Heart right ventricle (tissue), 16 donors: Measurements from ENCODE around the gene OR52W1. TPM values are rescaled to one million over a fixed set of nuclear protein-coding genes. Genes with fewer than 3 reads are reported as not detected.

Experiments
- ATAC-seq, 8 donors: fragments of 200-7000 bp; cut with Tn5 transposase; one replicate each; pipeline ENCODE4 v1.9.1; 2020; ENCODE audit warnings: mild to moderate bottlenecking in 8 of 8, moderate library complexity in 8 of 8, moderate number of reproducible peaks in 1 of 8
- DNase-seq, 2 donors: peaks; one replicate each; pipeline ENCODE4 v3.0.0-alpha.2; 2020
- H3K27ac ChIP-seq, 10 donors: fragments of 200-600 bp; sonication (generic) in 2 of 10; one replicate each; pipeline versions ENCODE4 v1.5.0 to v1.8.0; 2020 to 2022; ENCODE audit warnings: mild to moderate bottlenecking in 3 of 10
- H3K27me3 ChIP-seq, 7 donors: fragments of 200-600 bp; one replicate each; pipeline ENCODE4 v1.8.0; 2021 to 2022; ENCODE audit warnings: mild to moderate bottlenecking in 2 of 7
- H3K36me3 ChIP-seq, 9 donors: fragments of 200-600 bp; sonication (generic) in 1 of 9; one replicate each; pipeline versions ENCODE4 v1.5.0 to v1.8.0; 2020 to 2022; ENCODE audit warnings: mild to moderate bottlenecking in 2 of 9
- H3K4me1 ChIP-seq, 9 donors: fragments of 200-600 bp; sonication (generic) in 1 of 9; one replicate each; pipeline versions ENCODE4 v1.5.0 to v1.8.0; 2020 to 2022; ENCODE audit warnings: mild to moderate bottlenecking in 4 of 9
- H3K4me3 ChIP-seq, 10 donors: fragments of 200-600 bp; sonication (generic) in 2 of 10; one replicate each; pipeline versions ENCODE4 v1.5.0 to v1.8.0; 2020 to 2022; ENCODE audit warnings: mild to moderate bottlenecking in 7 of 10, moderate library complexity in 2 of 10
- H3K9me3 ChIP-seq, 11 donors: fragments of 200-600 bp in 10 of 11; sonication (generic) in 2 of 11; one replicate each; pipeline versions ENCODE4 v1.5.0 to v1.8.0; 2013 to 2022; ENCODE audit warnings: mild to moderate bottlenecking in 2 of 11, control low read depth in 1 of 11, moderate library complexity in 1 of 11
- WGBS, 2 donors: extraction: QIAGEN DNeasy Blood & Tissue Kit; methylation state at CpG; one replicate each; pipeline ENCODE4 v1.1.7; 2013; ENCODE audit warnings: inconsistent platforms in 1 of 2; 5-methylcytosine and 5-hydroxymethylcytosine counted together
- intact Hi-C, 10 donors: fragments of 100-400 bp; cut with DNase I; formaldehyde crosslinking; loops; one replicate each; pipeline versions ENCODE4 v1.11.1 to v1.14.2; 2022
- polyA plus RNA-seq, 2 donors: library from polyadenylated mRNA; stranded (reverse); fragments of 200-250 nt; gene quantifications; one replicate each; pipeline ENCODE4 v1.2.3, GENCODE V29; 2013
- total RNA-seq, 10 donors: library from RNA; stranded (reverse); fragmentation: NEBNext Ultra II Directional in 3 of 10; extraction: Animal tissue kit (Norgen Biotek cat#: 25700) in 3 of 10; gene quantifications; one replicate each; pipeline versions ENCODE4 v1.2.1 to v1.2.4, GENCODE V29; 2021 to 2023
- TF ChIP-seq, protein P1 (sequence below), 9 donors: fragments of 200-600 bp; sonication (generic) in 2 of 9; IDR thresholded peaks; one replicate each; pipeline versions ENCODE4 v1.5.0 to v1.8.0; 2021 to 2022; ENCODE audit warnings: antibody characterized with exemption in 9 of 9, mild to moderate bottlenecking in 5 of 9, moderate library complexity in 1 of 9
- donor health status: Arrhythmogenic right ventricular cardiomyopathy.
- donor health status: ischemic (EF 13 %, LVEDD 7.1; RV severe dilation, severe dysfunction).
- donor health status: healthy with polysubstance abuse.
- donor health status: DM: no; HTN: yes; CAD: no.
- donor health status: DM: no; HTN: no; CAD: no.
- donor health status: ischemic (EF 25% LVEDD 6.9; RV normal size, moderate dysfunction).
- donor health status: ischemic (EF 25% LVEDD 5.7; RV mildly dilated, moderate dysfunction).
- donor health status: healthy.
- donor health status: DM: yes; HTN: yes; CAD: no.
- donor health status: Ischemic cardiomyopathy.
- donor health status: ischemic (EF 35%, LVEDD 5.7; RV mildly dilated, moderate dysfunction).
- donor health status: nonischemic (EF 11% LVEDD 7.7; RV severe dilation, severe dysfunction).
- donor health status: DM: yes; HTN: yes; CAD: no.
- donor health status: PGD.
- donor health status: ischemic (EF 29% LVEDD 5.4; RV normal size, mild dysfunction).
- donor health status: nonischemic (EF 23%, LVEDD 6.1; RV moderate dilation, normal function).

OR52W1 gene
- total and polyA plus RNA-seq, 12 donors = not detected

DNA sequence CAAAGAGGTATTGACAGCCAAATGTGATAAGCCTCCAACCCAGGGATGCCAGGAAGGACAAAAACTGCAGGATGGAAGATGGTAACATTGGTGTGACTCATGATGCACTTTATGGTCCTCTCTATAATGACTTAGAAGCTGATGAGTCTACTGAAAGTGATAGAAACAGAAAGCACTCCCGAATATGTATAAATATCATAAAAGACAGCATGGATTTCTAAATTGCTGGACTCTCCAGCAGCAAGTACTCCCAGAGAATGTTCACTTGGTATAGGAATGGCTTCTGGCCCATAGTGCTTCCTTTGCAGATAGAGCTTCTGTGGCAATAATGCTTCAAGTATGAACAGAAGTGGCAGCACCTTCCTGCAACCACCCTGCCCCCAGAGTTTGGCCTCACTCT lies 28.8 kb upstream of the OR52W1 start, which contains the start of gene OR52B2:
TSS of gene OR52B2 (minus strand) at position 101 of the 400 bp plus-strand sequence. CDS start at position 101, 0 bp downstream.
- Histone ChIP-seq H3K27ac (no peak within 1 kb of the TSS), H3K4me1 (no peaks in the 10 kb centered on the region), H3K36me3 (no peaks in the 10 kb centered on the region), H3K4me3 (no peak within 1 kb of the TSS), H3K9me3 (peaks cover 0 to 10% (median under 1%) of the 10 kb centered on the region in 11 donors), H3K27me3 (peaks cover 0 to 4% (median 0%) of the 10 kb centered on the region in 7 donors)
- 86 to 92% methylated on average over 1 of the region's 1 CpG for WGBS, 2 donors
- intact Hi-C loops = no loop called here
- ATAC-seq (no peak), DNase-seq (no peak)
- TF ChIP-seq, protein P1, sequence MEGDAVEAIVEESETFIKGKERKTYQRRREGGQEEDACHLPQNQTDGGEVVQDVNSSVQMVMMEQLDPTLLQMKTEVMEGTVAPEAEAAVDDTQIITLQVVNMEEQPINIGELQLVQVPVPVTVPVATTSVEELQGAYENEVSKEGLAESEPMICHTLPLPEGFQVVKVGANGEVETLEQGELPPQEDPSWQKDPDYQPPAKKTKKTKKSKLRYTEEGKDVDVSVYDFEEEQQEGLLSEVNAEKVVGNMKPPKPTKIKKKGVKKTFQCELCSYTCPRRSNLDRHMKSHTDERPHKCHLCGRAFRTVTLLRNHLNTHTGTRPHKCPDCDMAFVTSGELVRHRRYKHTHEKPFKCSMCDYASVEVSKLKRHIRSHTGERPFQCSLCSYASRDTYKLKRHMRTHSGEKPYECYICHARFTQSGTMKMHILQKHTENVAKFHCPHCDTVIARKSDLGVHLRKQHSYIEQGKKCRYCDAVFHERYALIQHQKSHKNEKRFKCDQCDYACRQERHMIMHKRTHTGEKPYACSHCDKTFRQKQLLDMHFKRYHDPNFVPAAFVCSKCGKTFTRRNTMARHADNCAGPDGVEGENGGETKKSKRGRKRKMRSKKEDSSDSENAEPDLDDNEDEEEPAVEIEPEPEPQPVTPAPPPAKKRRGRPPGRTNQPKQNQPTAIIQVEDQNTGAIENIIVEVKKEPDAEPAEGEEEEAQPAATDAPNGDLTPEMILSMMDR (IDR thresholded peaks at IDR 0.05) = no peak

DNA sequence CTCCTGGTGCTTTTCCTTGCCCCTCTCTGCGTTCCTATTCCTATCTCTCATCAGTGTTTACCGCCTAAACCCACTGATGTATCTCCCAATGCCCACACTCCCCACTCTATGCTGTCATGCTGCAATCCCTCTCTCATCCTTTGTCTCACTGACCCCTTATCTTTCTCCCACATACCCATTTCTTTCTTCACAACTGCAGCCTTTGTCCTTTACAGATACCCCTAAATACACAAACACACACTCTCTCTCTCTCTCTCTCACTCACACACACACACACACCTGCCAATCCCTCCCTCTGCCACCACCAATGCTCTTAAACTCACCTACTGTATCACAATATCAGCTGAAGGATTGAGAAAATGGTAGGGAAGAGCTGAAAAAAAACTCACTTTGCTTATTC lies 23.6 kb upstream of the OR52W1 start:
- Histone ChIP-seq H3K9me3 (peaks cover 0 to 6% (median 0%) of the 10 kb centered on the region in 11 donors), H3K27ac (no peak overlapping the region), H3K27me3 (peaks cover 0 to 4% (median 0%) of the 10 kb centered on the region in 7 donors), H3K4me1 (peaks cover 0 to 16% (median 0%) of the 10 kb centered on the region in 9 donors), H3K4me3 (no peak overlapping the region), H3K36me3 (no peaks in the 10 kb centered on the region)
- ATAC-seq = no peak
- 57 to 58% methylated on average over 2 of the region's 2 CpGs for WGBS, 2 donors
- TF ChIP-seq, protein P1 (IDR thresholded peaks at IDR 0.05) = no peak
- DNase-seq = no peak
- intact Hi-C loops = no loop called here

DNA sequence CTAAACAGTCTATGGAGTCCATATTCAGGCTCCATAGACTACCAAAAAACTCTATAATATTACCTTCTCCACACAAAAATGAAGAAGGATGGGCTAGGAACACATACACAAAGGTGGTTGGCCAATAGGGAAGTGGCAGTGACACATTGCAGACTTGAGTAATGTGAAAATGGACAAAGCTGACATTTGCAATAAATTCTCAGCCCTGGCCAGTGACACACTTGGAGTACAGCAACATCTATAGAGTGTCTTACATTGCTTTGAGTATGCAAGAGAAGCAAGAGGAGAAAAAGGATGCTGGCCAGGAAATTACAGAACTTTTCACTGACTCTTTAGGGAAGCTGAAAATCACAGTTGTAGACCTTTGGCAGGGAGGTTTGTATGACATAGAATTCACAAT lies 7.3 kb upstream of the OR52W1 start:
- Histone ChIP-seq H3K4me1 (peaks cover 0 to 6% (median 0%) of the 10 kb centered on the region in 9 donors), H3K9me3 (peaks cover 0 to 2% (median 0%) of the 10 kb centered on the region in 11 donors), H3K36me3 (no peaks in the 10 kb centered on the region), H3K27me3 (no peaks in the 10 kb centered on the region), H3K4me3 (no peak overlapping the region), H3K27ac (no peak overlapping the region)
- DNase-seq (no peak), ATAC-seq (peak in 1 of 8 donors; percentile 25)
- intact Hi-C loops = no loop called here
- TF ChIP-seq, protein P1 (IDR thresholded peaks at IDR 0.05) = no peak

DNA sequence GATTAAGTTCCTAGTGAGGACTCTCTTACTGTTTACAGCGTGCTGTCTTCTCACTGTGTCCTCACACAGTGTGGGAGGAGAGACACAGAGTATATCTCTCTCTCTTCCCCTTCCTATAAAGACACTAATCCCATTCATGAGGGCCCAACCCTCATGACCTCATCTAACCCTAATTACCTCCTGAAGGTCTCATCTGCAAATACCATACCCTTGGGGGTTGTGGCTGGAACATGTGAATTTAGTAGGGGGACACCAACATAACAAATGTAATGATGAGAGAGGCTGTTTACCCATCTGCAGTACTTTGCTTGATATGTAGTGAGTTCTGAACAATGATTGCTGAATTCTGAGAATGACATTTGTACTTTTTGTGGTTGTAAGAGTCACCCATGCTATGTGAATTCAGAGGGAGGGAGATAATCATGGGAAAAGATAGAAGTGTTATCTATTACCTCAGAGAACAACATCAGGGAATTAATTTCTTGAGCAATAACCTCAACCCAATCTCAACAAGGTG lies 4.9 kb upstream of the OR52W1 start:
- intact Hi-C loops = no loop called here

More for the DNA sequence above, 4.9 kb upstream of the OR52W1 start:
- ATAC-seq = no peak
- TF ChIP-seq, protein P1 (IDR thresholded peaks at IDR 0.05) = no peak
- H3K27ac ChIP-seq = no peak overlapping the region
- WGBS, 2 donors = 64 to 65% methylated on average over 1 of the region's 1 CpG
- peaks cover 0 to 2% (median 0%) of the 10 kb centered on the region in 11 donors for H3K9me3 ChIP-seq
- no peaks in the 10 kb centered on the region for H3K36me3 ChIP-seq
- H3K27me3 ChIP-seq = no peaks in the 10 kb centered on the region
- peaks cover 0 to 10% (median 0%) of the 10 kb centered on the region in 9 donors for H3K4me1 ChIP-seq
- H3K4me3 ChIP-seq = no peak overlapping the region
- DNase-seq = no peak
